ENCODE data around the gene KIRREL3.

Gene KIRREL3

GRCh38 chr11:126598344-126599216 lies 402.0 kb downstream of the KIRREL3 start:
- no peak overlapping the region for H3K4me3 ChIP-seq (ENCODE audit: low read depth, low read length)
- ChIA-PET CTCF (interaction anchor here (0.5 to 2.7 kb wide), 7 partner anchors 9 to 392 kb away, joined by 3 to 18 read pairs (median 4); no protein-coding TSS in a partner anchor), POLR2A (no interaction called here)
- no peak for DNase-seq (ENCODE audit: low read depth, low spot score)
- TF ChIP-seq, protein P1, sequence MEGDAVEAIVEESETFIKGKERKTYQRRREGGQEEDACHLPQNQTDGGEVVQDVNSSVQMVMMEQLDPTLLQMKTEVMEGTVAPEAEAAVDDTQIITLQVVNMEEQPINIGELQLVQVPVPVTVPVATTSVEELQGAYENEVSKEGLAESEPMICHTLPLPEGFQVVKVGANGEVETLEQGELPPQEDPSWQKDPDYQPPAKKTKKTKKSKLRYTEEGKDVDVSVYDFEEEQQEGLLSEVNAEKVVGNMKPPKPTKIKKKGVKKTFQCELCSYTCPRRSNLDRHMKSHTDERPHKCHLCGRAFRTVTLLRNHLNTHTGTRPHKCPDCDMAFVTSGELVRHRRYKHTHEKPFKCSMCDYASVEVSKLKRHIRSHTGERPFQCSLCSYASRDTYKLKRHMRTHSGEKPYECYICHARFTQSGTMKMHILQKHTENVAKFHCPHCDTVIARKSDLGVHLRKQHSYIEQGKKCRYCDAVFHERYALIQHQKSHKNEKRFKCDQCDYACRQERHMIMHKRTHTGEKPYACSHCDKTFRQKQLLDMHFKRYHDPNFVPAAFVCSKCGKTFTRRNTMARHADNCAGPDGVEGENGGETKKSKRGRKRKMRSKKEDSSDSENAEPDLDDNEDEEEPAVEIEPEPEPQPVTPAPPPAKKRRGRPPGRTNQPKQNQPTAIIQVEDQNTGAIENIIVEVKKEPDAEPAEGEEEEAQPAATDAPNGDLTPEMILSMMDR (IDR thresholded peaks at IDR 0.05; ENCODE audit: insufficient read depth, low read length, missing control alignments) = no peak

- no peak for DNase-seq (ENCODE audit: low read depth, low spot score)
- H3K4me3 ChIP-seq (ENCODE audit: low read depth, low read length) = no peak overlapping the region
- TF ChIP-seq, protein P1 (IDR thresholded peaks at IDR 0.05; ENCODE audit: insufficient read depth, low read length, missing control alignments) = no peak
- CTCF ChIA-PET = interaction anchor here (2.7 kb wide), 1 partner anchor 10 kb away, joined by 18 read pairs; no protein-coding TSS in a partner anchor
- POLR2A ChIA-PET = no interaction called here
These were observed 403.5 kb downstream of the KIRREL3 start for GRCh38 chr11:126597041-126597440.

- TF ChIP-seq, protein P1 (IDR thresholded peaks at IDR 0.05; ENCODE audit: insufficient read depth, low read length, missing control alignments) = no peak
- no peak overlapping the region for H3K4me3 ChIP-seq (ENCODE audit: low read depth, low read length)
- no peak for DNase-seq (ENCODE audit: low read depth, low spot score)
- ChIA-PET POLR2A (no interaction called here), CTCF (interaction anchor here (4.7 kb wide), 1 partner anchor 11 kb away, joined by 36 read pairs; no protein-coding TSS in a partner anchor)
These were observed 404.1 kb downstream of the KIRREL3 start for GRCh38 chr11:126596474-126596873.

DNA sequence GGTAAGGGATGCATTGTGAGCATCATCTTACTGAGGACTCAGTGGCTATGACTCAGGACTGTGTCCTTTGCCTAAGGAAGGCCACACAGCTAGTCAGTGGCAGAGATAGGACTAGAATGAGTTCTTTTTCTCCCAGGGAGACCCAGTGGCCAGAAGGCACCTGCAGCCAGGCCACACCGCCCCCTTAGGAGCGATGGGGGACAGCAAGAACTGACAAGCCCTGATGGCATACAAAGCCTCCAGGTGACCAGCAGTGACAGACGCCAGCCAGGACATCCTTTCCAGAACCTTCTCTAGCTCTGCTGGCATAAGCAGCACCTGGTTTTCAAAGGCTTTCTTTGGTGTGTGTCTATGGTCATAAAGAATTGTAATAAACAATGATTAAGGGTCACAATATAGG lies 405.0 kb downstream of the KIRREL3 start:
- no peak overlapping the region for H3K4me3 ChIP-seq (ENCODE audit: low read depth, low read length)
- POLR2A ChIA-PET = no interaction called here
- CTCF ChIA-PET = interaction anchor here (1.6 to 4.7 kb wide), 3 partner anchors 12 to 155 kb away, joined by 4 to 36 read pairs (median 5); no protein-coding TSS in a partner anchor
- DNase-seq (ENCODE audit: low read depth, low spot score) = no peak
- TF ChIP-seq, protein P1 (IDR thresholded peaks at IDR 0.05; ENCODE audit: insufficient read depth, low read length, missing control alignments) = no peak

DNA sequence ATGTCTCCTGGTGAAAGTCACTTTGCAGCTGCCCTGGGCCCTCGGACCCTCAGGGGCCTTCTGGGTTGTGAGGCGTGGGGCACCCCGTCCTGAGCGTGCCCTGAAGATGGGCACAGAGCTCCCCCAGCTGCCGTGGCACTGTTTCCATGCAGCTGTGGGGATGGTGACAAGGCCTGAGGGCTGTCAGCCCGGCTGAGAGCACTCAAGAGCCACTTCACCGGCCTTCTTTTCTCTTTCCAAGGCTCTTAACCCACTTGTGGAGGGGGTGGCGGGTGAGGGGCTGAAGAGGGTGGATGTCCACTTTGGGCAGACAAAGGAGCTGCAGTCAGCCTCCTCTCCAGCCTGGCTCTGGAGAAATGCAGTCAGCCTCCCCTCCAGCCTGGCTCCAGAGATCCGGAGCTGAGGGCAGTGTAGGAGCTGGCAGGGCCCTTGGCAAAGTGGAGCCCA lies 405.6 kb downstream of the KIRREL3 start:
- TF ChIP-seq, protein P1 (IDR thresholded peaks at IDR 0.05; ENCODE audit: insufficient read depth, low read length, missing control alignments) = no peak
- DNase-seq (ENCODE audit: low read depth, low spot score) = no peak
- no peak overlapping the region for H3K4me3 ChIP-seq (ENCODE audit: low read depth, low read length)
- ChIA-PET POLR2A (no interaction called here), CTCF (interaction anchor here (1.4 to 4.7 kb wide), 6 partner anchors 9 to 393 kb away, joined by 3 to 36 read pairs (median 4); no protein-coding TSS in a partner anchor)
